DOHH2 (cell line): ENCODE data around the gene SUSD5.

Experiments
- H3F3A ChIP-seq: fragments of 200-600 bp; sonication (generic), shearing (Covaris generic); 2 replicates; pipeline ENCODE4 v1.6.0; 2016; ENCODE audit warnings: antibody characterized with exemption, mild to moderate bottlenecking; ENCODE audit not compliant: control insufficient read depth, insufficient read depth
- H3K27ac ChIP-seq: fragments of 200-600 bp; sonication (generic); 2 replicates; pipeline ENCODE4 v1.5.1; 2014; ENCODE audit warnings: low read depth, mild to moderate bottlenecking, low read length, moderate library complexity
- H3K27me3 ChIP-seq: fragments of 200-600 bp; sonication (generic); 2 replicates; pipeline ENCODE4 v1.6.1; 2014; ENCODE audit warnings: mild to moderate bottlenecking, low read length, mixed read lengths; ENCODE audit not compliant: control insufficient read depth
- H3K36me3 ChIP-seq: fragments of 200-600 bp; sonication (generic); 2 replicates; pipeline ENCODE4 v1.6.1; 2014; ENCODE audit warnings: mild to moderate bottlenecking, low read length, moderate library complexity, mixed read lengths; ENCODE audit not compliant: control insufficient read depth
- H3K4me1 ChIP-seq: fragments of 200-600 bp; sonication (generic); 2 replicates; pipeline ENCODE4 v1.6.1; 2014; ENCODE audit warnings: mild to moderate bottlenecking, low read length, mixed read lengths; ENCODE audit not compliant: control insufficient read depth
- H3K4me2 ChIP-seq: fragments of 200-600 bp; sonication (generic); 2 replicates; pipeline ENCODE4 v1.6.0; 2014; ENCODE audit warnings: mild to moderate bottlenecking, low read length, moderate library complexity
- H3K4me3 ChIP-seq: fragments of 200-600 bp; sonication (generic); 2 replicates; pipeline ENCODE4 v1.5.1; 2014; ENCODE audit warnings: mild to moderate bottlenecking, low read length, mixed read lengths
- H3K79me2 ChIP-seq: fragments of 200-600 bp; sonication (generic); 2 replicates; pipeline ENCODE4 v1.6.1; 2014; ENCODE audit warnings: mild to moderate bottlenecking, low read length, mixed read lengths; ENCODE audit not compliant: control insufficient read depth
- H3K9me2 ChIP-seq: fragments of 200-600 bp; sonication (generic); replicated peaks from 2 replicates; pipeline ENCODE4 v1.6.1; 2014; ENCODE audit warnings: mild to moderate bottlenecking, low read length, mixed read lengths; ENCODE audit not compliant: control insufficient read depth
- H3K9me3 ChIP-seq: fragments of 200-600 bp; sonication (generic); 2 replicates; pipeline ENCODE4 v1.6.1; 2014; ENCODE audit warnings: antibody characterized with exemption, low read length, mixed read lengths; ENCODE audit not compliant: control insufficient read depth, insufficient read depth
- H4K20me1 ChIP-seq: fragments of 200-600 bp; sonication (generic); 2 replicates; pipeline ENCODE4 v1.6.0; 2014; ENCODE audit warnings: low read depth, mild to moderate bottlenecking, antibody characterized with exemption, low read length, moderate library complexity; ENCODE audit not compliant: control insufficient read depth, insufficient read depth
- CTCF ChIP-seq: fragments of 200-600 bp; sonication (generic); IDR thresholded peaks from one replicate; pipeline ENCODE4 v1.5.1; 2014; ENCODE audit warnings: antibody characterized with exemption, mild to moderate bottlenecking, low read depth, low read length; ENCODE audit not compliant: poor library complexity, severe bottlenecking
- EZH2phosphoT487 ChIP-seq: fragments of 200-600 bp; sonication (generic); IDR thresholded peaks from 2 replicates; pipeline ENCODE4 v1.6.1; 2017; ENCODE audit warnings: borderline replicate concordance, mild to moderate bottlenecking, antibody characterized with exemption, low read length, moderate library complexity, mixed read lengths

Gene SUSD5

DNA sequence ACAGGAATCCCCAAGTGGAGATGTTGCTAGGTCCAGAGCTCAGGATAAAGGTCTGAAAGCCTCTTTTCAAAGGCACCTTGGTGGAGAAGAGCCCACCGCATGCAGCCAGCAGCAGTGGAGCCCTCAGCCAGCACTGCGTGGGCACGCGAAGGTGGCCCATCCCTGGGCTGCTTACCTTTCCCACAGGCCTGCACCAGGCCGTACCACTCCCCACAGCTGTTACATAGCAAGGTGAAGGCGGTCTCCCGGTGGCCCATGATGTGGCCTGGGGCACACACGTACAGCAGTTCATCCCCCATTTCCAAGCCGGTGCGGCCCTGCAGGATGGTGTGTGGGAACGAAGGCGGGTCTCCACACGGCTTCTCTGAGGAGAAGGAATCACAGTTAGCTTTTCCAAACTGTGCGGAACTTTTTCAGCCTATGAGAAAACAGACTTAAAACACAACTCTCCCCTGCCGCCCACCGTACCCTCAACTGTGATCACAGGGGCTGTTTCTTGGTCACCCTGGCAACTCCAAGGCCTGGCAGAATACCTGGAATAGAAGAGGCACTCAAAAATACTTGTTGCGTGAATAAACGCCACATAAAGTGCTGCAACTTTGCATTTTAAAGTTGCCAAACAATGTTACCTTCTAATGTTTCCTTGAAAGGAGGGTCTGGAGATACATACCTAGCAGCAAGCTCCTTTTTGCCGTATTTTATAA, 43.7 kb downstream of the SUSD5 start:
- no peaks in the 10 kb centered on the region for H3K79me2 ChIP-seq
- TF ChIP-seq EZH2phosphoT487 (no peak), CTCF (no peak)
- no peaks in the 10 kb centered on the region for H3K9me2 ChIP-seq
- H3K27ac ChIP-seq = no peak overlapping the region
- no peaks in the 10 kb centered on the region for H3K36me3 ChIP-seq
- H3K4me1 ChIP-seq = peaks cover 4% of the 10 kb centered on the region
- no peaks in the 10 kb centered on the region for H4K20me1 ChIP-seq
- peaks cover 7% of the 10 kb centered on the region; the same call in 1 of the 2 replicates for H3K27me3 ChIP-seq
- H3F3A ChIP-seq = no peaks in the 10 kb centered on the region
- H3K4me3 ChIP-seq = no peak overlapping the region
- no peak overlapping the region for H3K4me2 ChIP-seq
- no peaks in the 10 kb centered on the region for H3K9me3 ChIP-seq

GRCh38 chr3:33174095-33174494, 44.5 kb downstream of the SUSD5 start:
- no peaks in the 10 kb centered on the region for H3K79me2 ChIP-seq
- H3K4me1 ChIP-seq = peaks cover 4% of the 10 kb centered on the region
- no peaks in the 10 kb centered on the region for H3K9me2 ChIP-seq
- H3K27me3 ChIP-seq = peaks cover 3% of the 10 kb centered on the region; the same call in 1 of the 2 replicates
- no peak overlapping the region for H3K4me3 ChIP-seq
- H3K9me3 ChIP-seq = no peaks in the 10 kb centered on the region
- no peaks in the 10 kb centered on the region for H4K20me1 ChIP-seq
- H3K36me3 ChIP-seq = no peaks in the 10 kb centered on the region
- H3F3A ChIP-seq = no peaks in the 10 kb centered on the region
- no peak overlapping the region for H3K4me2 ChIP-seq
- TF ChIP-seq EZH2phosphoT487 (no peak), CTCF (no peak)
- no peak overlapping the region for H3K27ac ChIP-seq

DNA sequence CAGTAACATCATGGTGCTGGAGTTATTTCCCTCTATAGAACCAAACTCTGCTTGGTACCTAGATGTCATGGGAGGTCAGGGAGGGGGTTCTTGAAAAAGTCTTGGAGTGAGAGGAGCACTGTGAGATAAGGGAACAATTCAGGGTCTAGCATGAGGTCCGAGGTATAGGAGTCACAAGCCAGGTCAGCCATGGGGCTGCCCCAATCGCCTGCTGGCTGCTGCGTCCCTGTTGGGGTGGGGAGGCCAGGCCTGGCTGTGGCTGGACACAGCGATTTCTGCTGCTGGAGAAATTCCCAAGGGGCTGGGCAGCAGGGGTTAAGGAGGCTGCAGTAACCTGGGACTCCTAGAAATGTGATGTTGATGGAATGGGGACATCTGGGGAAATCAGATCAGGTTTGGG, 44.9 kb downstream of the SUSD5 start:
- H3K4me2 ChIP-seq = no peak overlapping the region
- H3K4me3 ChIP-seq = no peak overlapping the region
- H3K79me2 ChIP-seq = no peaks in the 10 kb centered on the region
- no peaks in the 10 kb centered on the region for H3K9me3 ChIP-seq
- peaks cover 4% of the 10 kb centered on the region for H3K4me1 ChIP-seq
- peaks cover 3% of the 10 kb centered on the region; the same call in 1 of the 2 replicates for H3K27me3 ChIP-seq
- no peak for TF ChIP-seq CTCF
- no peak for TF ChIP-seq EZH2phosphoT487
- H3K36me3 ChIP-seq = no peaks in the 10 kb centered on the region
- no peaks in the 10 kb centered on the region for H4K20me1 ChIP-seq
- no peaks in the 10 kb centered on the region for H3K9me2 ChIP-seq
- no peak overlapping the region for H3K27ac ChIP-seq
- H3F3A ChIP-seq = no peaks in the 10 kb centered on the region
